Erythroblast (primary cell): ENCODE results near the gene C16orf74.

Experiments used
- GATA1 ChIP-seq: IDR thresholded peaks from 2 replicates; pipeline ENCODE4 v1.6.1; 2011; ENCODE audit warnings: low read depth, mild to moderate bottlenecking, control low read depth, low read length, moderate library complexity
- POLR2A ChIP-seq: IDR thresholded peaks from 2 replicates; pipeline ENCODE4 v1.6.1; 2011; ENCODE audit warnings: mild to moderate bottlenecking, low read length

DNA sequence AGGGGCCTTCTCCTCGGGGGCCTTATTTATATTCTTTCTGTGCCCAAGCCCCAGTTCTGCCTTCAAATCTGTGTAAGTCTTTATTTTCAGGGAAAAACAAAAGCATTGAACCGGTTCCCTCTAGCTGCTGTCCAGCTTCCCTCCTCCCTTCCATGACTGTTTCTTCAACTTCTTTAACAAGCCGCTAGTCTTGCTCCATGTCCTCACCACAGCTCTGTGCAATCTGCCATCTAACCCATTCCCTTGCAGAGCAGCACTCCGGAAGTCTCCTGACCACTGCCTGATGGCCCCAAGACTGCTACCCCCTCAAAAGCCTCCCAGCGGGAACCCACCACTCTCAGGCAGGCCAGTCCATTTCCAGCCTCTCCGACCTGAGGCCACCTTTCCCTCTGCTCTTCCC, 31.6 kb upstream of the C16orf74 start:
- TF ChIP-seq POLR2A (no peak), GATA1 (no peak)
